Endometrial microvascular endothelial cells (primary cell): ENCODE measurements around the gene SMC4. TPM values are rescaled to one million over a fixed set of nuclear protein-coding genes. Genes with fewer than 3 reads are reported as not detected.

Source experiments
- in situ Hi-C: cut with HindIII; loops from 2 replicates; pipeline ENCODE4 v1.10.0; 2017; ENCODE audit warnings: low sequenced_read_pairs, low pct_unique_long_range_greater_than_20kb; ENCODE audit errors: inconsistent ontology term
- total RNA-seq: library from RNA; depleted of rRNA; stranded (reverse); fragments of >200 nt; gene quantifications from one replicate; pipeline ENCODE4 v1.2.3, GENCODE V29; 2015; ENCODE audit errors: inconsistent ontology term

Gene SMC4
- total RNA-seq, 1 donor from 2014 or later: 92.3 TPM

- in situ Hi-C loops: no loop called here
These were observed 6.7 kb upstream of the SMC4 start for GRCh38 chr3:160392798-160393197.

GRCh38 chr3:160393346-160394008, 6.0 kb upstream of the SMC4 start:
- in situ Hi-C loops: no loop called here

- in situ Hi-C loops: no loop called here
These were observed 5.4 kb upstream of the SMC4 start for GRCh38 chr3:160394009-160394392.

GRCh38 chr3:160395297-160395696, 4.2 kb upstream of the SMC4 start:
- in situ Hi-C loops: no loop called here

DNA sequence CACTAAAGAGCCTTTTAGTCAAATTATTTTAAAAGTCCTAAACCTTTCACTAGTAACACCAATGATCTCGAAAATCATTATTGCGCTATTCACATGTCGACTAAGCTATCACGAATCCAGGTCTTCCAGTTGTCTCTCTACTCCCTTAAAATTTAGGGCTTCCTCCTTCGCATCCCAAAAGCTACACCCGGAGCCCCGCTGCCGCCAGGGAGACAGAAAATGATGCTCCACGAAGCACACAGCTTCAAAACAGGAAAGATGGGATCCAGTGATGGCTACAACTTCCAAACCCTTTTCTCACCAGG, 678 bp upstream of the SMC4 start:
- in situ Hi-C loops: no loop called here

DNA sequence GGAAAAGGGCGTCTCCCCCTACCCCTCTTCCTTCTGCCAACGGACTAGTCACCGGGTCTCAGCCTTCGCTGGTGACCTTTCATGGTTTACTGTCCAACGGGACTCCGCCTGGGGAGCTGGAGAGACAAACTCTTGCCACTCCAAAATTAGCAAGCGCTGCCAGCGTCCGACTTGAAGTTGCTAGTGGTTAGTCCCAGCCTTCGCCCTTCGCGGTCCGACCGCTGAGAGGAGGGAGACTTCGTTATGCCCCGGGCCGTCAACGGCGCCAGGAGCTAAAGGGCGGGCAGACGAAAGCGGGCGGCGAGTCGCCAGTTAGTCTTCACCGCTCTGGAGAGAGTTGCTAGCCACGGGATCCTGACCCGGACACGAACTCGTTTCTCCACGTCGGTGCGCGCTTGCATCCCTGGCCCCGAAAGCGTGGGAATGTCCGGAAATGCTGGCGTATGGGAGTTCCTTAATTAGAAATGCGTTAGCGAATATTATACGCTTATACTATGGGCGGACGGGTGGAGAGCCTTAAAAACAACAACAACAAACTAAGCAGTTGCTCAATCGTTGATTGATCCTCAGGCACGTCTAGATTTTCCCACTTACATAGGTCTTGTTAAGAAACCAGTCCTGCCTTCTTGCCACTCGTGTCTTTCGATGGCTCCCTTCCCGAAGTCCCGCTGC, 716 bp downstream of the SMC4 start:
- in situ Hi-C loops: no loop called here

- in situ Hi-C loops: no loop called here
These were observed 1.3 kb downstream of the SMC4 start for GRCh38 chr3:160400702-160401150.

- in situ Hi-C loops: no loop called here
These were observed 2.0 kb downstream of the SMC4 start for GRCh38 chr3:160401291-160402095.

DNA sequence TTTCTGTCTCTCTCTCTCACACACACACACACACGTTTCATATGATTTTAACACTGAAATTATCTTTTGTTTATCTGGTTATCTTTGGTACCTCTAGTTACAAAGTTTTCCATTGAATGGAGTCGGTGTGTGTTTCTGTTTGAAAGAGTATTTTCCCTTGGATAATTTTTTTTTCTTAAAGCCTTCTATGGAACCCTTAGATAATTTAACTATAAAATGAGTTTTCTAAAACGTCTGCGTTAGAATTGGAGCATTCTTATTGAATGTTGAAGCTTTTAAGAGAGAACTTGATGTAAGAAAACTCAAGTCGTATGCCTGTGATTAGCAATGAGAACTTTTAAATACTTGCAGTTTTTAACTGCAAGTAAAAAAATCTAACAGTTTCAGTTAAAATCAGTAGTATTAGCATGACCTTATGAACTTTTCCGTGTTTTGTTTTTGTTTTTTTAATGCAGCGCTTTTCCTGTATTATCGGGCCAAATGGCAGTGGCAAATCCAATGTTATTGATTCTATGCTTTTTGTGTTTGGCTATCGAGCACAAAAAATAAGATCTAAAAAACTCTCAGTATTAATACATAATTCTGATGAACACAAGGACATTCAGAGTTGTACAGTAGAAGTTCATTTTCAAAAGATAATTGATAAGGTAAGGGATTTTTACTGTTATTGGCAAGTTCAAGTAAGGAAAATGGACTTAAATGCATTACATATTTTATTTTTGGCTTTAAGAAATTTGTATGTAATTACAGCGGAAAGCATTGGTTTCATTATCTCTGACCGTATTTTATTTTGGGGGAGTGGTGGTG, 3.0 kb downstream of the SMC4 start:
- in situ Hi-C loops: no loop called here

GRCh38 chr3:160403028-160403545, 3.6 kb downstream of the SMC4 start:
- in situ Hi-C loops: no loop called here

DNA sequence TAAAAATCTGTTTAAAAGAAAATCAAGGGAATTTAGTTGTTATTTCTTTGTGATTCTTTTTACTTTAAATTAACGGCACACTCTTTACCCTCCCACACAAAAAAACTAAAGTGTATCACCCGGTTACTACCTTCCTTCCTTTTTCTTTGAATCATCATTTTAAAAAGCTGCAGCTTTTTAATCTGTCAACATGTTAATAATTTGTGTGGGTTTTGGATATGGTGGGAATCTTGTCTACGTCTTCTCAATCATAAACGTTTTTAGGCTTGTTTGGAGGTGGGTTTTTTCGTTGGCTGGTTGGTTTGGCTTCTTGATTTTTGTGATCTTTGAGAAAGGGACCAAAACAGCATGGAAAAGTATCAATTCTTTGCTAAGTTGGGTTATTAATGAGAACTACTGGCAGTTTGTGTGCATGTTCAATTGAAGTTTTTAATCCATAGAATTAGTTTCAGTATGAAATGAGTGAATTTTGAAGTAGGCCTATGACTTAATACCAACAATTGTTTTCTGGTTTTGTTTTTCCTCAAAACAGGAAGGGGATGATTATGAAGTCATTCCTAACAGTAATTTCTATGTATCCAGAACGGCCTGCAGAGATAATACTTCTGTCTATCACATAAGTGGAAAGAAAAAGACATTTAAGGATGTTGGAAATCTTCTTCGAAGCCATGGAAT, 4.5 kb downstream of the SMC4 start:
- in situ Hi-C loops: no loop called here

DNA sequence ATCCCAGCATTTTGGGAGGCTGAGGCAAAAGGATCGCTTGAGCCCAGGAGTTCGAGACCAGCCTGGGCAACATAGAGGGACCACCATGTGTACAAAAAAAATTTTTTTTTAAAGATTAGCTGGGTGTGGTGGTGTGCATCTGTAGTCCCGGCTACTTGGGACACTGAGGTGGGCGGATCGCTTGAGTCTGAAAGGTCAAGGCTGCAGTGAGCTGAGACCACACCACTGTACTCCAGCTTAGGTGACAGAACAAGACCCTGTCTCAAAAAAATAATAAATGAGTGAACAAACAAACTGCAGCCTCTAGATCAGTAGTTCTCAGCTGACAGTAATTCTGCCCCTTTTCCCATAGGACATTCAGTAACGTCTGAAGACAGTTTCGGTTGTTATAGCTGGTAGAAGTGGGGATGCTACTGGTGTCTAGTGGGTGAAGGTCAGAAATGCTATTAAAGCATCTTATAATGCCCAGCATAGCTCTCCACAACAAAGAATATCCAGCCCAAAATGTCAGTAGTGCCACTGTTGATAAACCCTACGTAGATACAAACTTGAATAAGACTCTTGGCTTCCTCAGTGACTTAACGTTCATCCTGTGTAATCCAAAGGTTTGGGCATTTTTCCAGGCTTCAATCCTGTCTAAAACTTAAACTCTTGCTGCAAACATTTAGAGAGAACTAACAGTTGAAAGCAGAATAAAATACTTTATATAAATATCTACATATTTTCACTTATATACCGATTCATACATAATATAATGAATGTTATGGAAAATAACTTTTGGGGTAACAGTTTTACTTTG, 10.6 kb downstream of the SMC4 start:
- in situ Hi-C loops: no loop called here

GRCh38 chr3:160412477-160412876, 13.0 kb downstream of the SMC4 start:
- in situ Hi-C loops: no loop called here

GRCh38 chr3:160413613-160414248, 14.3 kb downstream of the SMC4 start:
- in situ Hi-C loops: no loop called here

GRCh38 chr3:160417311-160417710, 17.9 kb downstream of the SMC4 start:
- in situ Hi-C loops: no loop called here

DNA sequence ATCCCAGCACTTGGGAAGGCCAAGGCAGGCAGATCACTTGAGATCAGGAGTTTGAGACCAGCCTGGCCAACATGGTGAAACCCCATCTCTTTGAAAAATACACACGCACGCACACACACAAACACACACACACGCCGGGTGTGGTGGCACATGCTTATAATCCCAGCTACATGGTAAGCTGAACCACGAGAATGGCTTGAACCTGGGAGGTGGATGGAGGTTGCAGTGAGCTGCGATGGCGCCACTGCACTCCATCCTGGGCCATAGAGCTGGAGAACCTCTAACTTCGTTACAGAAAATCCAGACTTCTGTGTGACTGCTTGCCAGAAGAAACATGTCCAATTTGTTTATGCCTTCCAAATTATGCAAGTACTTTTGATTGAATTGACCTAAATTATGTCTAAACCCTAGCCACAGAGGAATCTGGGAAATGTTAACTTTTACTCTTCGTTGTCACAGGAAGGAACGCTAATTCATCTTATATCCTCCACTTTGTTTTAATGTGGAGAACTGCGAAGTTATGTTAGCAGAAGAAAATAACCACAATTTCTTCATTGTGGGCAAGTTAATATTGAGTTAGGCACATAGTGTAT, 28.5 kb downstream of the SMC4 start:
- in situ Hi-C loops: no loop called here

- in situ Hi-C loops: no loop called here
These were observed 34.6 kb downstream of the SMC4 start for GRCh38 chr3:160434071-160434470.
